CD4-positive, alpha-beta T cell treated with Interleukin-6 for 4 hours (primary cell): ENCODE data around the gene HAUS3.
"Not testable (repeated sequence)": the region's sequence is repeated elsewhere in the genome, so short reads cannot be mapped to it uniquely, and the experiment has no call there.

Experiments used
- DNase-seq: peaks from one replicate; pipeline ENCODE4 v3.0.0-alpha.2; 2020; ENCODE audit warnings: mixed read lengths

The HAUS3 gene

GRCh38 chr4:2212831-2213230 lies 29.1 kb downstream of the HAUS3 start:
- DNase-seq = no peak

DNA sequence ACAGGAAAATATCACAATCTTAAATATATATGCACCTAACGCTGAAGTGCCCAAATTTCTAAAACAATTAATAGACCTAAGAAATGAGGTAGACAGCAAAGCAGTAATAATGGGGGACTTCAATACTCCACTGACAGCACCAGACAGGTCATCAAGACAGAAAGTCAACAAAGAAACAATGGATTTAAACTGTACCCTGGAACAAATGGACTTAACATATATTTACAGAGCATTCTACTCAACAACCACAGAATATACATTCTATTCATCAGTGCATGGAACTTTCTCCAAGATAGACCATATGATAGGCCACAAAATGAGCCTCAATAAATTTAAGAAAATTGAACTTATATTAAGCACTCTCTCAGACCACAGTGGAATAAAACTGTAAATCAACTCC lies 39.1 kb downstream of the HAUS3 start:
- not testable (repeated sequence) for DNase-seq

DNA sequence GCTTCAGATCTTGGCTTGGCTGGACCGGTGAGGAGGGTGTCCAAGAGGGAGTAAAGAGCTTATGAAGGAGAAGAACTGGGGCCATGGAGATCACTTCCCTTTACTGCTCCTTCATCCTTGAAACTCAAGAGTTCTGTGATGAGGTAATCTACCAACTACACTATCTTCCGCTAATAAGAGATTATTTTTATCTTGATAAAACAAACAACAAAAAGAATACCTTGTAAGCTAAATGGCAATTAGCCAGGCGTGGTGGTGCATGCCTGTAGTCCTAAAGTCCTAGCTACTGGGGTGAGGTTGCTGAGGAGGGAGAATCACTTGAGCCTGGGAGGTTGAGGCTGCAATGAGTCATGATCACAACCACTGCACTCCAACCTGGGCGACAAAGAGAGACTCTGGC lies 47.4 kb downstream of the HAUS3 start:
- no peak for DNase-seq

DNA sequence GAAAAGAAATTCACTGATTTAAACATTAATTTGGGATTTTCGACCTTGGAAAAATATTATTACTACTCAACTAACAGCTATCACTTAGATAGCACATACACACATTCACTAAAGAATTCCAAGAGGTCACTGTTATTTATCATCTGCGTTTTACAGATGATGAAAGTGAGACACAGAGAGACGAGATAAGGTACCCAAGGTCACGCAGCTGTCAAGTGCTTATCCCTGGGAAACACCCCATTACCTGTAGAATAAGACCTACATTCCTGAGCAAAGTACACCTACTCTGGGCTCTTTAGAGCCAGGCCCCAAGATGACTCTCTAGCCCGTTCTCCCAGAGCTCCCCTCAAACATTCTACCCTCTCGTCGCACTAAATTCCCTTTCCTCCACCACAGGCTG lies 48.6 kb downstream of the HAUS3 start:
- DNase-seq = no peak

GRCh38 chr4:2186865-2187172 lies 55.1 kb downstream of the HAUS3 start:
- DNase-seq = no peak

DNA sequence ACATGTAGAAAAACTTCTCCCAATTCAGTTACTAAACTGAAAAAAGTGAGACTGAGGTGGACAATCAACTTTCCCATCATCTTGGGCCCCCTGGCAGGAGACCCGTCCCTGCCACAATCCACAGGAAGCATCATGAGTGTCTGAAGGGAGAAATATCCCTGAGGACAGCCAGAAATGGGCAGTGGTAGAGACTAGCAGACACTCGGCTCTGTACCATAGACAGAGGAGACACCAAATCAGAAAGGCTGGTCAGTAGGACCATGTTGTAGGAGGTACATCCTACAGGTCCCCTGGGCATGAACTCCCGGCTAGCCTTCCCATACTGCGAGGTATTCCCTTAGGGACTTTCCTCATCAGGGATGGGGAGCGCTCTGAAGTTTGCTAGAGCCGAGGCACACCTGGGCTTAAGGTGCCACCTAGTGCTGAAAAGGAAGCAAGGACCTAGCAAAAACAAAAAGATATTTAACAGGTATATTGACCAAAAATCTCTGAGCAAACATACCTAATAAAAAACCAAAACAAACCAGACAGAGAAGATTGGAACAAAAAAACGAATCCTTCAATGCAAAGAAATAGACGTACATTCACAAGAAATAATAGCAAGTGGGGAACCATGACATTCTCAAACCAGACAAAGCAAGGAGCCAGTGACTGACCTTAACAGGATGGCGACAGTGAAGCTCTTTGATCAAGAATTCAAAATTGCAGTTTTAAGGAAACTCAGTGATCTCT lies 55.6 kb downstream of the HAUS3 start:
- no peak for DNase-seq

GRCh38 chr4:2183394-2183793 lies 58.5 kb downstream of the HAUS3 start:
- no peak for DNase-seq

DNA sequence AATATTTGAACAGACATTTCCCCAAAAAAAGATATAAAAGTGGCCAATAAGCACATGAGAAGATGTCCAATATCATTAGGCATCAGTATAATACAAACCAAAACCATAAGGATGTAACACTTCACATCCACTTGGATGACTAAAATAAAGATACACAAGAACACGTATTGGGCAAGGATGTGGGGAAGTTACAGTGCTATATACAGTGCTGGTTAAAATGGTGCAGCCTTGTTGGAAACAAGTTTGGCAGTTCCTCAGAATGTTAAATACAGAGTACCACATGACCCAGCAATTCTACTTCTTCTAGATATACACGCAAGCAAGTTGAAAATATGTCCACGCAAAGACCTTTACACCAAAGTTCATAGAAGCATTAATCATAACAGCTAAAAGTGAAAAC lies 58.9 kb downstream of the HAUS3 start:
- no peak for DNase-seq

DNA sequence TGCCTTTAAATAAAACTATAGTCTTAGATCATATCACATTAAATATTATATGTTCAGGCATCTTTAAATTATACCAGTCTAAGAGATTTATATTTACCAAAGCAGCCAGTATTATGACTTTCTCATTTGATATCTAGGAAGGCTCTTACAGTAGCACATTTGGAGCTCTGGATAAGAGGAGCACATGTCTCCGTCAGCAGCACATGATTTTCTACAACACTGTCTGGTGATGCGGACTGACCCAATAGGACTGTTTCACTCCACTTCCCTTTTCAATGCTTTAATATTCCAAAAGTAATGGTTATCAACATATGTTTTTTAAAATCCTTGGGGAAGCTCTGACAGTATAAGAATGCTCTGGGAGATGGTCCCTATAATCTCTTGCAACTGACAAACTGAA lies 61.5 kb downstream of the HAUS3 start:
- DNase-seq = no peak

DNA sequence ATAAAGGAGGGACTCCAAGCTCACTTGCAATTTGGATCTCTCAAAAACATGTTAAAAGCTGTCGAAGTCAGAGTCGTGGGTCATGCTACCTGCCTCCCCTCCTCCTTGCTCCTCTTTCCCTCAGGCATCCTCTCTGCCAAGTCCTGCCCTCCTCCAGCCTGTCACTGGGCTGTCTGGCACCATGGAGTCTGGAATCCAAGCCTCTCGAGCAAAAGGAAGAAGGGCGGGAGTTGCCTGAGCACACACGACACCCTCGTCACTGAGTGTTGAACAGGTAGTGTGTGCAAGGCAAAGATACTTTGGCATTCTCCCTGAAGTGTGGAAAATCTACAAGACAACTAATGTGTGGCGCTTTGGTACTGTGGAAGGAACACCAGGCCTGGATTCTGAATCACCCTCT lies 62.2 kb downstream of the HAUS3 start:
- DNase-seq = no peak

GRCh38 chr4:2178986-2179385 lies 62.9 kb downstream of the HAUS3 start:
- DNase-seq = no peak
